KOPT-K1 (cell line): ENCODE measurements around the gene HDHD3.
"Not testable (repeated sequence)": the region's sequence is repeated elsewhere in the genome, so short reads cannot be mapped to it uniquely, and the experiment has no call there.

ENCODE experiments used
- H3K27ac ChIP-seq: fragments of 200-600 bp; sonication (generic); 2 replicates; pipeline ENCODE4 v1.5.1; 2016; ENCODE audit warnings: antibody characterized with exemption, mild to moderate bottlenecking, low read depth, low read length; ENCODE audit not compliant: poor library complexity, severe bottlenecking
- H3K36me3 ChIP-seq: fragments of 200-600 bp; sonication (generic); 2 replicates; pipeline ENCODE4 v1.5.1; 2017; ENCODE audit warnings: antibody characterized with exemption, mild to moderate bottlenecking, low read length, moderate library complexity; ENCODE audit not compliant: insufficient read depth
- H3K9me3 ChIP-seq: fragments of 200-600 bp; sonication (generic); 2 replicates; pipeline ENCODE4 v1.5.1; 2017; ENCODE audit warnings: antibody characterized with exemption, low read length, mild to moderate bottlenecking; ENCODE audit not compliant: insufficient read depth, poor library complexity, severe bottlenecking

Gene HDHD3

DNA sequence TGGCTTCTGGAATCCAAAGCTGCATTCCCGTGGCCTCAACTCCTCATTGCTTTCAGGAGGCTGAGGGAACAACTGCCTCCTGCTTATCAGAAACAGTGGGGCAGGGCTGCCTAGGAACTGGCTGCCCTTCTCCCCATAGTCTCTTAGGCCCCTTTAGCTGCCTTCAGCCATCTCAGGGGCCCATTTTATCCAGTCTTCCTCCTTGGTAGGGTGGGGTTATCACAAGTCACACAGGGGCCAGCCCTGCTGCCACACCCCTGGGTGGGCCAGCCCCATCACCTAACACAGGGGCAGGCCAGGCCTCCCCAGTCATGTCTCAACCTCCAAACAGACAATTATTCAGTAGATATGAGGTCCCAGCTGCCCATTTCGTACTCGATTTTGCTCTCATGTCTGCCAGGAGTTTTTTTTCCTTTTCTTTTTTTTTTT lies 20.4 kb upstream of the HDHD3 start:
- Histone ChIP-seq H3K36me3 (peaks cover 11% of the 10 kb centered on the region; the same call in 1 of the 2 replicates), H3K9me3 (no peaks in the 10 kb centered on the region), H3K27ac (no peak overlapping the region)

DNA sequence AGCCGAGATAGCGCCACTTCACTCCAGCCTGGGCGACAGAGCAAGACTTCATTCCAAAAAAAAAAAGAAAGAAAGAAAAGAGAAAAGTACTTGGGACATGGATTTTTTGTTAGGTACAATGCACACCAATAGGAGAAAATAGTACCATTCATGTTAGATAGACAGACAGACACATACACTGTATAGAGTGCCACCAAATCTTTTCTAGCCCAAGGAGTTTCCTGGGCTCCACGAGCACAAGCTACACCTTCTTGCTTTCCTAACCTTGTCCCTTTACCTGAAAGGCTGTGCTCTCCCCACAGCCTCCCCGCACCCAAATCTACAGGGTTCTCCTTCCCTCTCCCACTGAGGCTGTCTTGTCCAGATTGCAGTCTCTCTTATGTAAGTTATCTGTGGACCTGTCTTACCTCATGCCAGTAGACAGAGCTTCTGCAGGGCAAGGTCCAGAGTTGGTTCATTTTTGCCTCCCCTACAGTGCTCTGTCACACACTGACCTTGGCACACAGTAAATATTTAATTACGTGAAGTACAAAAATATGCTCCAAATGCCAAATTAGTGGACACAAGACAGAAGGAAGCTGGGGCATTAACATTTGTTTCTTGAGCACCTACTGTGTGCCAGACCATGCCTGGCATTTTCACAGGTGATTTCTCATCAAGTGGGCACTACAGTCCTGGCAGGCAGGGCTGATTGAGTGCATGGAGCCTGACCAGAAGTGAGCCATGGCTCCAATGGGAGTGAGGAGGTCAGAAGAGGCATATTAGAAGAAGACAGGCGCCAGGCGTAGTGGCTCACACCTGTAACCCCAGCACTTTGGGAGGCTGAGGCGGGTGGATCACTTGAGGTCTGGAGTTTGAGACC lies 18.4 kb upstream of the HDHD3 start:
- peaks cover 31% of the 10 kb centered on the region; the same call in 1 of the 2 replicates for H3K36me3 ChIP-seq
- H3K9me3 ChIP-seq, result no peaks in the 10 kb centered on the region
- H3K27ac ChIP-seq, result no peak overlapping the region

DNA sequence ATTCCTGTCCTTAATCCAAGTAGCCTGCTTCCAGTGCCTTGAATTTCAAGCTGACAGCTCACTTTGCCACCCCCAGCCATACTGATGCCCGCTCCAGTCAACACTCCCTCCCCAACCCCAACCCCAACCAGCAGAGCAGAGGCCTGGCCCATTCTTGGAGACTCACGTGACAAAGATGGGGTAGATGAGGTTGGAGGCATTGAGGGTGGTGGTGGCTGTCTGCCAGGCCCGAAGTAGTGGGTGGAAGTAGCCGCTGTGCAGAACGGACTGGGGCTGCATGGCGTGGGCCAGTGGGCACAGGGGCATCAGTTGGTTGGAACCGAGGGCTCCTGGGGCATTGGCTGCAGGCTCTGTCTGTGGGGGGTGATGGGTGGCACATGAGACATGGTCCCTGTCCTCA lies 16.5 kb upstream of the HDHD3 start:
- Histone ChIP-seq H3K9me3 (no peaks in the 10 kb centered on the region), H3K27ac (no peak overlapping the region), H3K36me3 (peaks cover 50% of the 10 kb centered on the region)

DNA sequence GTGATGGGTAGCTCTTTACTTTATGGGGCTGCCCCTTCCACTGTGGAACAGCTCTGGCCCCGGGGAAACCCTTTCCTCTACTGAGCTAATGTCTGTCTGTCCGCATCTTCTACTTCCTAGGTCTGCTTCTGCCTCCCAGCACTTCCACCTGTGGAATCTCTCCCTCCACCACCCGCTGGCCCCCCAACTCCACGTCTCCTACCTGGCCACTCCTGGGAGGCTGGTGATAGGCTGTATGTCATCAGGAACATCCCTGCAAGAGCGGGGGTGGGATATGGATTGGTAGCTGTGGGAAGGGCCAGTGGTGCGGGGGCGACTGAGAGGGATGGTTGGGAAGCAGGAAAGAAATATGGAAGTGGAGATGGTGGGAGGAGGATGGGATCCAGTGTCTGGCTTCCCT lies 15.1 kb upstream of the HDHD3 start:
- Histone ChIP-seq H3K36me3 (peaks cover 58% of the 10 kb centered on the region), H3K9me3 (no peaks in the 10 kb centered on the region), H3K27ac (no peak overlapping the region)

DNA sequence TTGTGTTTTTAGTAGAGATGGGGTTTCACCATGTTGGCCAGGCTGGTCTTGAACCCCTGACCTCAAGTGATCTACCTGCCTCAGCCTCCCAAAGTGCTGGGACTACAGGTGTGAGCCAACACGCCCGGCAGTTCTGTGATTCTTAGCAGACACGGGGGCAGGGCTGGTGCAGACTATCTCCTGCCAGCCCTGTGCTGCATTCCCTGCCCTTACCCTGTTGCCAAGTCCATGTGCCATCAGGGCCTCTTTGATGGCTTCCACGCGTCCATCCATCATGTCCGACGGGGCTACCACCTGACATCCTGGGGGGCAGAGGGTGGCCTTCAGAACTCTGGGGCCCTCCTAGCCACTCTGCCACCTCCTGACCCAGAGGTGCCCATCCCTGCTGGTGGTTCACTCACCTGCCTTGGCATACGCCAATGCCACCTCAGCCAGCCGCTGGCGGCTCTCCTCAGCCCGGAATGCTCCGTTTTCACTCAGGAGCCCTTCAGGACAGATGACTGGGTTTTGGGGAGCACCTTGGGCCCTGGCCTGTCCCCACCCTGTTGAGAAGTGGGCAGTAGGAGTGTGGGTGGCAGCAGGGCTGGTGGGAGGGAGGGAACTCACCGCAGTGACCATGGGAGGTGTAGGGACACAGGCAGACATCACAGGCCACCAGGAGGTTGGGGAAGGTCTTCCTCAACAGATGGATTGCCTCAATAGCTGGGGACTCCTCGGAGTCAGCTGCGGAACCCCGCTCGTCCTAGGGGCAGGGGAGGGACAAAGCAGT lies 13.6 kb upstream of the HDHD3 start:
- no peak overlapping the region for H3K27ac ChIP-seq
- H3K9me3 ChIP-seq, result no peaks in the 10 kb centered on the region
- H3K36me3 ChIP-seq, result peaks cover 59% of the 10 kb centered on the region

DNA sequence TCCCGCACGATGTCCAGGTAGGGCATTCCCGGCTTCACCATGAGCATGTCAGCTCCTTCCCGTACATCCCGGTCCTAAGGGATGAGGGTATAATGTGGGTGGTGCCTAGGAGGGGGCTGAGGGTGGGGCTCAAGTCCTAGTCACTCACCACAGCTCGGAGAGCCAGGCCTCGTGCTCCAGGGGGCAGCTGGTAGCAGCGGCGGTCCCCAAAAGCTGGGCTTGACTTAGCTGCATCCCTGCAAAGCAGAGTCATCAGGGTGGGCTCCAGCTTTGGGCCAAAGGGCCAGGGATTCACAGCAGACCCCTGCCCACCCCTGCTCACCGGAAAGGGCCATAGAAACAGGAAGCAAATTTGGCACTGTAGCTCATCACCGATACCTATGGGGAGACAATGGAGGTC lies 12.7 kb upstream of the HDHD3 start:
- H3K27ac ChIP-seq, result no peak overlapping the region
- peaks cover 59% of the 10 kb centered on the region for H3K36me3 ChIP-seq
- no peaks in the 10 kb centered on the region for H3K9me3 ChIP-seq

DNA sequence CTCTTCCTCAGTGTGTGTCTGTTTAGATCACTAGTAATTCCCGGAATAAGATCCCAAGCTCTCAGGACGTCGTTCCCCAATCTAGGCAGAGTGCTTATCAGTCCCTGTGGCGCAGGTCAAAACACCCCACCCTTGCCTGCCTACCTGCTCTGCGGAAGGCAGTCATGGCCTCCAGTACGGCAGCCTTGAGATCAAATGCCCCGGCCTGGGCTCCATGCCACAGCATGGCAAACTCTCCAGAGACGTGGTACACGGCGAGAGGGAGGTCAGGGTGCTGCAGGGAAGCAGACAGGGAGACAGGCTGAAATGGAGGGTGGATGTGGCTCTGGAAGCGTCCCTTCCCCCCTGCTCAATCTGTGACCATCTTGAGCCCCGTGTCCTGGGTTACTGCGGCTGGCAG lies 12.0 kb upstream of the HDHD3 start:
- Histone ChIP-seq H3K9me3 (no peaks in the 10 kb centered on the region), H3K27ac (peak overlapping the region; percentile 36), H3K36me3 (peaks cover 59% of the 10 kb centered on the region)

DNA sequence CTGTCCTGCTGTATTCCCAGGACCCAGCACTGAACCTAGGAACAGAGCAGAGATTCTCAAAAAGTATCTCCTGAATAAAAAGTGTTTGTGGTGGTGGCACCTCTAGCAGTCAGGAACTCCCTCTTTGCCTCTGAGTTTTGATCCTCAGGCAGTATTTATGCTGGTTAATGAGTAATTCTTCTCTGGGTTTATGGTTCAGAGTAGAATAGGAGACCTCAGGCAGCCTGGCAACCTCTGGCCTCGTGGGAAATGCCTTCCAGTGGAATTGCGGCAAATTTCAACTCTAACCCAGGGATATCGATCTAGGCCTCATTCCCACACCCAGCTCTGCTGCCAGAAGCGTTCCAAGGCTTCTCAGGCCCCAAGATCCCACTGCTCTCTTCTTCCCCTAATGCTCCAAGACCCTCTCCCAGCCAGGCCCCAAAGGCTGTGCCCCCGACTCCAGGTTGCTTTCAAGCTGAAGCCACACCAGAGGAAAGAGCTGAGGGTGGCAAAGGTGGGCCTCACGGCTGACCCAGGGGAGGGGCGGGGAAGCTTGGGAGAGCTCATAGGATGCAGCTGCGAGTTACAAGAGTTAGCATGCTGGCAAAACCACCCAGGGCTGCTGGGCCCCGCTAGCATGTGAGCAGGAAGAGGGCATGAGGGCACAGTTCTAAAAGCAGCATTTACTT lies 10.9 kb upstream of the HDHD3 start:
- no peaks in the 10 kb centered on the region for H3K9me3 ChIP-seq
- peaks cover 51% of the 10 kb centered on the region for H3K36me3 ChIP-seq
- H3K27ac ChIP-seq, result peak overlapping the region; percentile 36

DNA sequence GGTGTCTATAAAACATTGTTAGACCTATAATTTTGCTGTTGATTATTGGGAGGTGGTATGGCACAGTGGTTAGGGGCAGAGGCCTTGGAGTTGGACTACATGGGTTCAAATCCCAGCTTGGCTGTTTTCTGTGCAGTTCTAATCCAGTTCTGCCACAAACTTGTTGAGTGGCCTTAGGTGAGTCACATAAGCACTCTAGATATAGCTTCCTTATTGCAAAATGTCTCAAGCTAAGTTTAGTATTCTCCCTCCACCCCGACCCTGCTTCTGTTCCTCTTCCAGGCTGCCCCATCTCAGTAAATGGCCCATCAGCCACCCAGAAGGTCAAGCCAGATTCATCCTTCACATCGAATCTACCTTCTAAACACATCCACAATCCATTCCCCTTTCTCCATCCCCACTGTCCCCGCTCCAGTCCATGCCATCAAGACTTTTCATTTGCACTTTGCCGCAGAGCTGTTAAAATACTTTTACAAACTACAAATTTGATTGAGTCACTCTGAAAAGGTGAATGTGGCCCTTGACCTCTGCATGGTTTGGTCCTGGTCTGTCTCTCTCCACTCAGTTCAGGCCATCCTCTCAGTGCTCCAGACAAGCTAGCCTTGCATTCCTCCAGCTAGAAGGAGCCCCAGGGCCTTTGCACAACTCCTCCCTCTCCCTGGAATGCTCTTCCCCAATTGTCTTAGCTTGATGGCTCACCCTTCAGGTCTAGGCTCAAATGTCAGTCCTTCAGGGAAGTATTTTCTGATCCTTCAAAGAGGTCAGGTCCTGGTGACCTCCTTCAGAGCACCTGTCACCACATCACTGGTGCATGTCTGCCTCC lies 10.0 kb upstream of the HDHD3 start:
- no peaks in the 10 kb centered on the region for H3K9me3 ChIP-seq

DNA sequence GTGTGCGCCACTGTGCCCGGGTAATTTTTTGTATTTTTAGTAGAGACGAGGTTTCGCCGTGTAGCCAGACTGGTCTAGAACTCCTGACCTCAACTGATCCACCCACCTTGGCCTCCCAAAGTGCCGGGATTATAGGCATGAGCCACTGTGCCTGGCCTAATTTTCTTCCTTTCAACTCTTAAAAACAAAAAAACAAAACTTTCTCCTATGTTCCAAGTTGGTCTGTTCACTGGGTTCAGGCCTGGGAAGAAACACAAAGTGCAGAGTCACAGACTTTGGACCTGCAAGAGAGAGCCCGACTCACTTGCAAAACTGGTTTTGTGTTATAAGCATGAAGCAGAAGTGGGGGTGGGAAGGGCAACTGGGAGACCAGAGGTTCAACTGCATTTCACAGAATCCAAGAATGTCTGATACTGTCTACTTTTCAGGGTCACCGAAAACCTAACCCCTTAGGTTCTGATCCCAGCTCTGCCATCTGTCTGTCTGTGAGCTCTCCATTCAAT lies 5.2 kb upstream of the HDHD3 start:
- Histone ChIP-seq H3K9me3 (no peaks in the 10 kb centered on the region), H3K27ac (no peak overlapping the region), H3K36me3 (0 out of 2 replicates have a peak, but pooled peaks cover under 1% of the 10 kb centered on the region)

More for the DNA sequence above, 10.0 kb upstream of the HDHD3 start:
- peaks cover 43% of the 10 kb centered on the region for H3K36me3 ChIP-seq
- peak overlapping the region; percentile 36 for H3K27ac ChIP-seq

DNA sequence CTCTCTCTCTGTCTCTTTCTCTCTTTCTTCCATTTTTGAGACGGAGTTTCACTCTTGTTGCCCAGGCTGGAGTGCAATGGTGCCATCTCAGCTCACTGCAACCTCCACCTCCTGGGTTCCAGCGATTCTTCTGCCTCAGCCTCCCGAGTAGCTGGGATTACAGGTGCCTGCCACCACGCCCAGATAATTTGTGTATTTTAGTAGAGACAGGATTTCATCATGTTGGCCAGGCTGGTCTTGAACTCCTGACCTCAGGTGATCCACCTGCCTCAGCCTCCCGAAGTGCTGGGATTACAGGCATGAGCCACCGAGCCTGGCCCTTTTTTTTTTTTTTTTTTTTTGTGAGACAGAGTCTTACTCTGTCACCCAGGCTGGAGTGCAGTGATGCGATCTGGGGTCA lies 4.7 kb upstream of the HDHD3 start:
- H3K27ac ChIP-seq, H3K36me3 ChIP-seq, H3K9me3 ChIP-seq: not testable (repeated sequence)

DNA sequence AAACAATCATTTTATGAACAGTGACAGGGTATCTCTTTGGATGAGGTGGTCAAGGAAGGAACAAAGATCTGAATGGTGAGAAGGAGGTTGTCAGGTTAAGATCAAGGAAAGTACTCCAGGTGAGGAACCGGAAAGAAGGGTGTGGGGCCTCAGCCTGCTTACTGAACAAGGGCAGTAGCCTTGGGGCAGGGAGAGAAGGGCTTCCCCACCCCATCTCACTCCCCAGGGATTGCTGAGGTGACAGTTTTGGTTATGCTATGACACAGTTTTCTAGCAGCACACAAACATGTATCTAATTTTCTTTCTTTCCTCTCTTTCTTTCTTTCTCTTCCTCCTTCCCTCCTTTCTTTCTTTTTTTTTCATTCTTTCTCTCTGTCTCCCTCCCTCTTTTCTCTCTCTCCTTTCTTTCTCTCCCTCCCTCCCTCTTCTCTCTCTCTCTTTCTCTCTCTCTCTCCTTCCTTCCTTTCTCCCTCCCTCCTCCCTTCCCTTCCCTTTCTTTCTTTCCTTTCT lies 4.1 kb upstream of the HDHD3 start:
- H3K27ac ChIP-seq, result no peak overlapping the region
- no peaks in the 10 kb centered on the region for H3K36me3 ChIP-seq
- no peaks in the 10 kb centered on the region for H3K9me3 ChIP-seq

DNA sequence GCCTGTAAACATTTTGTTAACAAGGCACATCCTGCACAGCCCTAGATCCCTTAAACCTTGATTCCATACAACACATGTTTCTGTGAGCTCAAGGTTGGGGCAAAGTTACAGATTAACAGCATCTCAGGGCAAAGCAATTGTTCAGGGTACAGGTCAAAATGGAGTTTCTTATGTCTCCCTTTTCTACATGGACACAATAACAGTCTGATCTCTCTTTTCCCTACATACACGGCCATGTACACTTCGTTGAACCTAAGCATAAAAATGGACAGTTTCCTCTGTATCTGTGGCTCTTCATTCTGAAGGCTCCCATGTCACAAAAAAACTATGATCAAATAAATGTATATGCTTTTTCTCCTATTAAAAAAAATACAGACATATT lies 3.0 kb upstream of the HDHD3 start:
- not testable (repeated sequence) for H3K36me3 ChIP-seq, H3K27ac ChIP-seq

DNA sequence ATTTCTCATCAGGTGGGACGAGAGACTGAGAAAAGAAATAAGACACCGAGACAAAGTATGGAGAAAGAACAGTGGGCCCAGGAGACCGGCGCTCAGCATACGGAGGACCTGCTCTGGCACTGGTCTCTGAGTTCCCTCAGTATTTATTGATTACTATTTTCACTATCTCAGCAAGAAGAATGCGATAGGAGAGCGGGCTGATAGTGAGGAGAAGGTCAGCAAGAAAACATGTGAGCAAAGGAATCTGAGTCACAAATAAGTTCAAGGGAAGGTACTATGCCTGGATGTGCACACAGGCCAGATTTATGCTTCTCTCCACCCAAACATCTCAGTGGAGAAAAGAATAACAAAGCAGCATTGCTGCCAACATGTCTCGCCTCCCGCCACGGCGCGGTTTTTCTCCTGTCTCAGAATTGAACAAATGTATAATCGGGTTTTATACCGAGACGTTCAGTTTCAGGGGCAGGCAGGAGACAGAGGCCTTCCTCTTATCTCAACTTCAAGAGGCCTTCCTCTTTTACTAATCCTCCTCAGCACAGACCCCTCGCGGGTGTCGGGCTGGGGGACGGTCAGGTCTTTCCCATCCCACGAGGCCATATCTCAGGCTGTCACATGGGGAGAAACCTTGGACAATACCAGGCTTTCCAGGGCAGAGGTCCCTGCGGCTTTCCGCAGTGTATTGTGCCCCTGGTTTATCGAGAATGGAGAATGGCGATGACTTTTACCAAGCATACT lies 2.5 kb upstream of the HDHD3 start:
- H3K9me3 ChIP-seq, H3K36me3 ChIP-seq, H3K27ac ChIP-seq: not testable (repeated sequence)

More for the DNA sequence above, 3.0 kb upstream of the HDHD3 start:
- not testable (repeated sequence) for H3K9me3 ChIP-seq
